ENCODE data around the gene KRT73. TPM values are rescaled to one million over a fixed set of nuclear protein-coding genes. Genes with fewer than 3 reads are reported as not detected.

KRT73 gene
- total and polyA plus RNA-seq, 7 experiments from 2014 or later: 1.0 to 96.4 (median 26.7) TPM

DNA sequence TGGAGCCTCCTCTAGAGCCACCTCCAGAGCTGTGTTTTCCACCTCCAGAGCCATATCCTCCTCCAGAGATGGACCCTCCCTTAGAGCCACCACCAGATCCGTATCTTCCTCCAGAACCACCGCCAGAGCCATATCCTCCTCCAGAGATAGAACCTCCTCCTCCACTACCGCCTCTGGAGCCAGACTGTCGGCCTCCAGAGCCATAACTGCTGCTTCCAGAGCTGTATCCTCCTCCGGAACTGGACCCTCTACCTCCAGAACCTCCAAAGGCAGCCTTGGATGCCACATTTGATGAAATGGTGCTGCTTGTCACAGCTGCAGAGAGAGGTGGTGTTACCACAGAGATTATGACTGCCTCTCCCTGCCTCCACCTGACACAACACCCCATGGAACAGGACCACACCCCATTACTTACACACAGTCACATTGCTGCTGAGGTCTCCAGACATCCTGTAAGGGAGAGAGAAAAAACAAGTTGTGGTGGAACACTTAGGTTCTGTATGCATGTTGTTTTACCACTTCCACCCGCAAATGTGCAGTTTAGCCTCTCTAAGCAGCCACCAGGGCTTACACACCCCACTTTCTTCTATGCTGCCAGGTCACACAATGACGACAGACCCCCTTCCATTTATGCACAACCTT is 26.9 kb upstream of the KRT73 start:
- Histone ChIP-seq H3K27me3 (ENCODE audit: control insufficient read depth in 2 of 2, insufficient read depth in 2 of 2, low read length in 2 of 2) (no peaks in the 10 kb centered on the region), H3K4me3 (ENCODE audit: low read length) (no peak overlapping the region), H3K27ac (ENCODE audit: low read depth, low read length) (peak overlapping the region; percentile 92), H3K9me3 (ENCODE audit: control insufficient read depth in 2 of 3, low read length in 3 of 3) (no peaks in the 10 kb centered on the region), H3K36me3 (ENCODE audit: control insufficient read depth in 2 of 3, insufficient read depth in 3 of 3, low read length in 3 of 3) (no peaks in the 10 kb centered on the region), H3K4me1 (ENCODE audit: control insufficient read depth in 2 of 2, insufficient read depth in 2 of 2, low read length in 2 of 2) (peaks cover 28 to 81% of the 10 kb centered on the region in 2 donors)
- Mint-ChIP-seq H3K27ac (peak overlapping the region; percentile 97 to 100 (median 100)), H3K9me3 (peaks cover 0 to 13% (median 7%) of the 10 kb centered on the region in 11 donors), H3K36me3 (peaks cover 3 to 30% (median 6%) of the 10 kb centered on the region in 5 donors), H3K4me1 (peaks cover 68 to 99% (median 94%) of the 10 kb centered on the region in 7 donors), H3K27me3 (peaks cover 0 to 17% (median 0%) of the 10 kb centered on the region in 5 donors), H3K4me3 (peak overlapping the region; percentile 72 to 88 (median 83))
- intact Hi-C loops (cut with micrococcal nuclease): loop anchor here (1.0 to 5.0 kb wide), 8 partner anchors 12 to 225 kb away; no protein-coding TSS in a partner anchor
- ATAC-seq (peak; percentile 96), DNase-seq (peak in 7 of 9 donors; percentile 81 to 98 (median 94))
- ChIA-PET CTCF (interaction anchor here (0.5 to 2.4 kb wide), 12 partner anchors 12 to 232 kb away, joined by 3 to 21 read pairs (median 4); no protein-coding TSS in a partner anchor), POLR2A (interaction anchor here (0.5 to 12.4 kb wide), 16 partner anchors 11 to 235 kb away, joined by 3 to 223 read pairs (median 5); partner anchors contain the start of genes KRT1 and KRT73)

DNA sequence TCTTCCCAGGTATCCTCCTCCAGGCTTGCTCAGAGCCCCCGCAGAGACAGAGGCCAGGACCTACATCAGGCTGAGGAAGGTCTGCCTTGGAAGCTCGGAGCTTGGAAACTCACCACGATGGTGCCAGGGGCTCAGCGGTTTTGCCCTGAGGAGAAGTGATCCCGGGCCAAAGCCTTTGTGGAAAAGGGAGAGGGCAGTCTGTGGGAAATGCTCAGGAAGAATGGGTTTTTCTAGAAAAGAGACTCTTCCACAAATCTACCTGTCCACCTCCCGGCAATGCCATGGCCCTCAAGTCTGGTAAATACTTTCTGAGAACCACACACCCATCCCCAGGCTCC is 25.7 kb upstream of the KRT73 start:
- Mint-ChIP-seq H3K27ac (peak overlapping the region; percentile 97 to 100 (median 100)), H3K27me3 (peaks cover 0 to 24% (median 0%) of the 10 kb centered on the region in 5 donors), H3K4me1 (peaks cover 58 to 92% (median 86%) of the 10 kb centered on the region in 7 donors), H3K36me3 (peaks cover 3 to 32% (median 6%) of the 10 kb centered on the region in 5 donors), H3K9me3 (peaks cover 0 to 13% (median 7%) of the 10 kb centered on the region in 11 donors), H3K4me3 (peak overlapping the region in 5 of 10 donors; percentile 29 to 88 (median 72))
- no peak for ATAC-seq
- peak overlapping the region; percentile 92 for H3K27ac ChIP-seq (ENCODE audit: low read depth, low read length)
- H3K27me3 ChIP-seq (ENCODE audit: control insufficient read depth in 2 of 2, insufficient read depth in 2 of 2, low read length in 2 of 2): no peaks in the 10 kb centered on the region
- no peaks in the 10 kb centered on the region for H3K36me3 ChIP-seq (ENCODE audit: control insufficient read depth in 2 of 3, insufficient read depth in 3 of 3, low read length in 3 of 3)
- CTCF ChIA-PET: interaction anchor here (1.4 to 2.4 kb wide), 4 partner anchors 25 to 54 kb away, joined by 3 to 21 read pairs (median 6); no protein-coding TSS in a partner anchor
- DNase-seq: no peak
- no peaks in the 10 kb centered on the region for H3K9me3 ChIP-seq (ENCODE audit: control insufficient read depth in 2 of 3, low read length in 3 of 3)
- intact Hi-C loops (cut with micrococcal nuclease): no loop called here
- H3K4me3 ChIP-seq (ENCODE audit: low read length): no peak overlapping the region
- peaks cover 28 to 77% of the 10 kb centered on the region in 2 donors for H3K4me1 ChIP-seq (ENCODE audit: control insufficient read depth in 2 of 2, insufficient read depth in 2 of 2, low read length in 2 of 2)
- POLR2A ChIA-PET: interaction anchor here (1.1 to 12.4 kb wide), 6 partner anchors 8 to 56 kb away, joined by 3 to 223 read pairs (median 11); partner anchors contain the start of genes KRT2 and KRT73

- H3K4me1 Mint-ChIP-seq: peaks cover 57 to 87% (median 80%) of the 10 kb centered on the region in 7 donors
- peak overlapping the region in 8 of 10 donors; percentile 1 to 85 (median 37) for H3K4me3 Mint-ChIP-seq
- H3K36me3 Mint-ChIP-seq: peaks cover 3 to 32% (median 6%) of the 10 kb centered on the region in 5 donors
- peak overlapping the region; percentile 48 to 100 (median 100) for H3K27ac Mint-ChIP-seq
- Histone ChIP-seq H3K4me1 (ENCODE audit: control insufficient read depth in 2 of 2, insufficient read depth in 2 of 2, low read length in 2 of 2) (peaks cover 28 to 71% of the 10 kb centered on the region in 2 donors), H3K27me3 (ENCODE audit: control insufficient read depth in 2 of 2, insufficient read depth in 2 of 2, low read length in 2 of 2) (no peaks in the 10 kb centered on the region), H3K9me3 (ENCODE audit: control insufficient read depth in 2 of 3, low read length in 3 of 3) (no peaks in the 10 kb centered on the region), H3K4me3 (ENCODE audit: low read length) (no peak overlapping the region), H3K36me3 (ENCODE audit: control insufficient read depth in 2 of 3, insufficient read depth in 3 of 3, low read length in 3 of 3) (no peaks in the 10 kb centered on the region), H3K27ac (ENCODE audit: low read depth, low read length) (peak overlapping the region; percentile 92)
- CTCF ChIA-PET: interaction anchor here (0.6 to 2.9 kb wide), 5 partner anchors 10 to 224 kb away, joined by 3 to 28 read pairs (median 3); no protein-coding TSS in a partner anchor
- DNase-seq: no peak
- intact Hi-C loops (cut with micrococcal nuclease): no loop called here
- POLR2A ChIA-PET: interaction anchor here (0.6 to 12.4 kb wide), 12 partner anchors 9 to 371 kb away, joined by 3 to 223 read pairs (median 4); partner anchors contain the start of genes KRT2 and KRT73
- peaks cover 0 to 13% (median 7%) of the 10 kb centered on the region in 11 donors for H3K9me3 Mint-ChIP-seq
- H3K27me3 Mint-ChIP-seq: peaks cover 0 to 28% (median 0%) of the 10 kb centered on the region in 5 donors
- ATAC-seq: no peak
These were observed 25.1 kb upstream of the KRT73 start for GRCh38 chr12:52643233-52644077.

- H3K27ac ChIP-seq (ENCODE audit: low read depth, low read length): no peak overlapping the region
- DNase-seq (no peak), ATAC-seq (no peak)
- Mint-ChIP-seq H3K27ac (peak overlapping the region; percentile 24 to 100 (median 99)), H3K4me3 (peak overlapping the region in 7 of 10 donors; percentile 18 to 85 (median 53)), H3K27me3 (peaks cover 0 to 38% (median 0%) of the 10 kb centered on the region in 5 donors), H3K9me3 (peaks cover 0 to 13% (median 8%) of the 10 kb centered on the region in 11 donors), H3K4me1 (peaks cover 43 to 81% (median 66%) of the 10 kb centered on the region in 7 donors), H3K36me3 (peaks cover 0 to 32% (median 6%) of the 10 kb centered on the region in 5 donors)
- POLR2A ChIA-PET: interaction anchor here (0.6 to 12.4 kb wide), 8 partner anchors 8 to 77 kb away, joined by 3 to 223 read pairs (median 5); partner anchors contain the start of gene KRT73
- CTCF ChIA-PET: interaction anchor here (0.7 to 2.9 kb wide), 7 partner anchors 8 to 238 kb away, joined by 3 to 28 read pairs (median 4); no protein-coding TSS in a partner anchor
- H3K4me1 ChIP-seq (ENCODE audit: control insufficient read depth in 2 of 2, insufficient read depth in 2 of 2, low read length in 2 of 2): peaks cover 20 to 51% of the 10 kb centered on the region in 2 donors
- no peaks in the 10 kb centered on the region for H3K9me3 ChIP-seq (ENCODE audit: control insufficient read depth in 2 of 3, low read length in 3 of 3)
- H3K4me3 ChIP-seq (ENCODE audit: low read length): no peak overlapping the region
- intact Hi-C loops (cut with micrococcal nuclease): no loop called here
- no peaks in the 10 kb centered on the region for H3K36me3 ChIP-seq (ENCODE audit: control insufficient read depth in 2 of 3, insufficient read depth in 3 of 3, low read length in 3 of 3)
- H3K27me3 ChIP-seq (ENCODE audit: control insufficient read depth in 2 of 2, insufficient read depth in 2 of 2, low read length in 2 of 2): no peaks in the 10 kb centered on the region
These were observed 23.1 kb upstream of the KRT73 start for GRCh38 chr12:52641468-52641867.

DNA sequence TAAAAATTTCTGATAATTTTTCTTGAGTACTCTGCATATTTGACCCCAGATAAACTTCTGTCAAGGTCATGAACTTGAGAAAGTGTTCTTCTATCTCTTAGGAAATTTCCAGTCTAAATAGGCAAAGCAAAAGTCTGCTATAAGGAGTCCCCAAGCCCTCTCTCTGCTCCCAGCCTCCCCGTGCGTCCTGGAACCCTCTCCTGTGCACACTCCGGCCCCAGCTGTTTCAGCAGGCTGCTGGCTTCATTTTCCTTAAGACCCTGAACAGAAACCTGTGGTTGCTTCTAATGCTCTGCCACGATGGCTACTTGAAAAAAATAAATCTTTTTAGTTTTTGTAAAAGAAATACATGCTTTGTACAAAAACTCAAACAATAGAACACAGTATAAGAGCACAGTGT is 18.9 kb upstream of the KRT73 start:
- peaks cover 34 to 79% (median 56%) of the 10 kb centered on the region in 7 donors for H3K4me1 Mint-ChIP-seq
- ATAC-seq (no peak), DNase-seq (no peak)
- H3K4me3 Mint-ChIP-seq: no peak overlapping the region
- H3K9me3 ChIP-seq (ENCODE audit: control insufficient read depth in 2 of 3, low read length in 3 of 3): no peaks in the 10 kb centered on the region
- peak overlapping the region in 3 of 9 donors; percentile 11 to 82 (median 48) for H3K27ac Mint-ChIP-seq
- H3K4me1 ChIP-seq (ENCODE audit: control insufficient read depth in 2 of 2, insufficient read depth in 2 of 2, low read length in 2 of 2): peaks cover 13 to 43% of the 10 kb centered on the region in 2 donors
- ChIA-PET POLR2A (interaction anchor here (0.6 to 12.4 kb wide), 3 partner anchors 11 to 61 kb away, joined by 3 to 227 read pairs (median 6); partner anchors contain the start of gene KRT73), CTCF (interaction anchor here (4.8 kb wide), 1 partner anchor 53 kb away, joined by 32 read pairs; no protein-coding TSS in a partner anchor)
- no peak overlapping the region for H3K27ac ChIP-seq (ENCODE audit: low read depth, low read length)
- intact Hi-C loops (cut with micrococcal nuclease): no loop called here
- H3K27me3 ChIP-seq (ENCODE audit: control insufficient read depth in 2 of 2, insufficient read depth in 2 of 2, low read length in 2 of 2): peaks cover 0 to 3% of the 10 kb centered on the region in 2 donors
- H3K9me3 Mint-ChIP-seq: peaks cover 0 to 3% (median 0%) of the 10 kb centered on the region in 11 donors
- no peak overlapping the region for H3K4me3 ChIP-seq (ENCODE audit: low read length)
- H3K36me3 Mint-ChIP-seq: peaks cover 0 to 14% (median 3%) of the 10 kb centered on the region in 5 donors
- H3K27me3 Mint-ChIP-seq: peaks cover 0 to 36% (median 0%) of the 10 kb centered on the region in 5 donors
- no peaks in the 10 kb centered on the region for H3K36me3 ChIP-seq (ENCODE audit: control insufficient read depth in 2 of 3, insufficient read depth in 3 of 3, low read length in 3 of 3)

Data from naive thymus-derived CD4-positive, alpha-beta T cell (primary cell).